Cardiac muscle cell (in vitro differentiated cells and primary cell): ENCODE measurements around the gene NBEA. TPM values are rescaled to one million over a fixed set of nuclear protein-coding genes. Genes with fewer than 3 reads are reported as not detected.

Experiments used
- DNase-seq, 2 donors: peaks; one replicate each; pipeline versions ENCODE4 v3.0.0 to v3.0.0-alpha.2; 2010 to 2017; ENCODE audit warnings: low read depth in 1 of 2, low spot score in 1 of 2
- H3K27ac ChIP-seq: fragments of 200-600 bp; sonication (generic); 2 replicates; pipeline ENCODE4 v1.5.1; 2016
- H3K27me3 ChIP-seq: fragments of 200-600 bp; sonication (generic); 2 replicates; pipeline ENCODE4 v1.6.0; 2016; ENCODE audit warnings: control low read depth
- H3K36me3 ChIP-seq: fragments of 200-600 bp; sonication (generic); 2 replicates; pipeline ENCODE4 v1.5.1; 2016; ENCODE audit warnings: control low read depth
- H3K4me1 ChIP-seq: fragments of 200-600 bp; sonication (generic); 2 replicates; pipeline ENCODE4 v1.8.1; 2017; ENCODE audit warnings: low read depth, mild to moderate bottlenecking, mixed run types
- H3K4me3 ChIP-seq: fragments of 200-600 bp; sonication (generic); 2 replicates; pipeline ENCODE4 v1.5.1; 2016; ENCODE audit warnings: mild to moderate bottlenecking
- H3K9me3 ChIP-seq: fragments of 200-600 bp; sonication (generic); 2 replicates; pipeline ENCODE4 v1.5.1; 2017; ENCODE audit warnings: low read depth, mild to moderate bottlenecking, control low read depth
- polyA plus RNA-seq: library from polyadenylated mRNA; unstranded; fragments of >200 nt; fragmentation: Nextera tagmentation; extraction: Ambion mirVana; gene quantifications from 2 replicates; pipeline ENCODE4 v1.2.1, GENCODE V29; 2016
- total RNA-seq: library from RNA; depleted of rRNA; stranded (reverse); fragments of >200 nt; gene quantifications from 2 replicates; pipeline ENCODE4 v1.2.3, GENCODE V29; 2016
- TF ChIP-seq, protein P1 (sequence below): IDR thresholded peaks from 2 replicates; pipeline ENCODE4 v1.5.1; 2012; ENCODE audit warnings: low read depth, mild to moderate bottlenecking, low read length

The NBEA gene
- total and polyA plus RNA-seq, 2 experiments from 2014 or later = 4.6 to 13.2 TPM

DNA sequence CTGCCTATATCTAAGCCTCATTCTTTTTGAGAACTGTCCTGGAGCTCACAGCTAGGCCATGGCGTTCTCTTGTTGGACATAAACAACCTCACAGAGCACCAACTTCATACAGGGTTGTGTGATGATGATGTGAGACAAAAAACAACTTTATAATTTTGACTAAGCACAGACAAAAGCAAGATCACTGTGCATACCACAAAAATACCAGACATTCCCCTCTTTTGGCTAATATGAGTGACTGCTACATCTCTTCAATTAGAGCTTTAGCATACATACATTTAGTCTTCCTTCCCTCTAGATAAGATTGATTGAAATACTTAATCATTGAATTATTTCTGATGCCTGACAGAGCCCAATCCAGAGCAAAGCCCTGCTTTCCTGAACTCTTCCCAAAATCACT, 526.1 kb downstream of the NBEA start:
- TF ChIP-seq, protein P1, sequence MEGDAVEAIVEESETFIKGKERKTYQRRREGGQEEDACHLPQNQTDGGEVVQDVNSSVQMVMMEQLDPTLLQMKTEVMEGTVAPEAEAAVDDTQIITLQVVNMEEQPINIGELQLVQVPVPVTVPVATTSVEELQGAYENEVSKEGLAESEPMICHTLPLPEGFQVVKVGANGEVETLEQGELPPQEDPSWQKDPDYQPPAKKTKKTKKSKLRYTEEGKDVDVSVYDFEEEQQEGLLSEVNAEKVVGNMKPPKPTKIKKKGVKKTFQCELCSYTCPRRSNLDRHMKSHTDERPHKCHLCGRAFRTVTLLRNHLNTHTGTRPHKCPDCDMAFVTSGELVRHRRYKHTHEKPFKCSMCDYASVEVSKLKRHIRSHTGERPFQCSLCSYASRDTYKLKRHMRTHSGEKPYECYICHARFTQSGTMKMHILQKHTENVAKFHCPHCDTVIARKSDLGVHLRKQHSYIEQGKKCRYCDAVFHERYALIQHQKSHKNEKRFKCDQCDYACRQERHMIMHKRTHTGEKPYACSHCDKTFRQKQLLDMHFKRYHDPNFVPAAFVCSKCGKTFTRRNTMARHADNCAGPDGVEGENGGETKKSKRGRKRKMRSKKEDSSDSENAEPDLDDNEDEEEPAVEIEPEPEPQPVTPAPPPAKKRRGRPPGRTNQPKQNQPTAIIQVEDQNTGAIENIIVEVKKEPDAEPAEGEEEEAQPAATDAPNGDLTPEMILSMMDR = no peak
- no peak for DNase-seq
- Histone ChIP-seq H3K4me3 (no peak overlapping the region), H3K9me3 (no peaks in the 10 kb centered on the region), H3K27ac (no peak overlapping the region), H3K36me3 (no peaks in the 10 kb centered on the region), H3K4me1 (peaks cover 6% of the 10 kb centered on the region), H3K27me3 (peaks cover 52% of the 10 kb centered on the region)

DNA sequence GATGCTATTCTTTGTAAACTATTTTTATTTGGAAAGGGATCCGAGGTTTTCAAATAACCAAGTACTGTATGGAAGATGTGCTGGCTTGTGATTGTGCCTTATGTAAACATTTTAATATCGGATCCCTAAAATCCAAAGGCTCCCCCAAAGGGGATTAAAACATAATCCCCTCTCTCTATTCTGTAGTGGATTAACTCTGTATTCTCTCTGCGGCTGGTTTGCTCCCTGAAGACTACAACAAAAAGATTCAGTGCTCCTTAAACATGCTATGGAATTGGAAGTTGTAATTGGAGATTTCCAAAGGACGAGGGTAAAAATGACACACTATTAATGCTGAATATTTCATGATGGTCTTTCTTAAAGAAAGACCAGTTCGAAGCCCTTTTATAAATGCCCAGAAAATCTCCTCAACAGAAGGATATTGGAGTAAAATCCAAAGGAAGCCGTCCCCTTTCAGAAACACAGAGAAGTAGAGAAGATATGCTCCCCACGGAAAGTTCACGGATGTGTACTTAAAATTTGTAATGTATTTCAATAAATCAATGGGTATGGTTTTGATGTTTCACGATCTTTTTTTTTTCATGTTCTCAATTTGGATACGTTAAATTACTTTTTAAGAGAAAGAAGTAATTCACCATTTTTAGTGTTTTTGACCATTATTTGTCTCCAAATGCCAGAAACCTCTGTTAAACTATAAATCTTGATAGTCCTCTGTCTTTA, 527.9 kb downstream of the NBEA start:
- TF ChIP-seq, protein P1 = no peak
- no peak for DNase-seq
- H3K36me3 ChIP-seq = no peaks in the 10 kb centered on the region
- peaks cover 6% of the 10 kb centered on the region for H3K4me1 ChIP-seq
- no peak overlapping the region for H3K4me3 ChIP-seq
- peaks cover 70% of the 10 kb centered on the region for H3K27me3 ChIP-seq
- no peaks in the 10 kb centered on the region for H3K9me3 ChIP-seq
- H3K27ac ChIP-seq = no peak overlapping the region

DNA sequence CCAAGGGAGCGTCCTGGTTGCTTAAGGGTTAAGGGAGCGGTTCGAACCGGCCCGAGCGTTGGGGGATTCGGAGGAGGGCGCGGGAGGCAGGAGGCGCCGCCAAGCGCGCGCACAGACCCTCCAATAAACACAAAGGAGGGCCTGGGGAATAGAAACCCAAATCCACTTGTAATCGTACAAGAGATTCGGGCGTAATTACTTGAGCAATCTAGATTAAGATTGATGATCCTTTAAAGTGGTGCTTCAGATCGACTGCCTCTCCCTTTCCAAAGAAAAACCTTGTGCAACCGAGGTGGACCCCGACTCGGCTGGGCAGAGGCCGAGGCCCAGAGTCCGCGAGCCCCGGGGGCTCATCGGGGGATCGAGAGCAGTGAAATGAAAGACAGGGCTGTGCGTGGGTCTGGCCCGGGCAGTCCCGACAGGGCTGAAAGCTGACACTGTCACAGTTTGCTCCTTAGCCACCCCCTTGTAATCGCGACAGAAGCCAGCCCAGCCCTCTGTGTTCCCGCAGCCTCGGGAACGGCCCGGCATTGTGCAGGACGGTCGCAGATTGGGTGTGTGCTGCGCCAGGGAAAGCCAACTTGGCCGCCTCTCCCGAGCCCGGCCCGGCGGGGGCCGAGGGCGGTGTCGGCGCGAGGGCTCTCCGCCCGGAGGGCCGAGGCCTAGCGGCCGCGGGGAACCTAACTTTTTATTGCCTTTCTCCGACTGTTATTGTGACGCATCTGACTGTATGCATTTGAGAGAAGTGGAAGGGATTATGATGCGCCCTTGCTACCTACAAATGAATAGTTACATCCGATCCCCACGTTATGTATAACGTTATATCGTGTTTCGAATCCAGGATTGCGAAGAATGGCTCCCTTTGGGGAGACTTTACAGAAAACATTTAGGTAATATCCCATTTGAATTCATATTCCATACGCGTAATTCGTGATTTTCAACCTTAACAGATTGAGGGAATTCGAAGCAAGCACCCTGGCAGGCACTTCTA, 528.9 kb downstream of the NBEA start:
- Histone ChIP-seq H3K27me3 (peaks cover 80% of the 10 kb centered on the region), H3K36me3 (no peaks in the 10 kb centered on the region), H3K27ac (no peak overlapping the region), H3K4me1 (peaks cover 6% of the 10 kb centered on the region), H3K4me3 (peak overlapping the region; percentile 28), H3K9me3 (no peaks in the 10 kb centered on the region)
- DNase-seq = peak; percentile 48 to 68
- TF ChIP-seq, protein P1 = no peak

DNA sequence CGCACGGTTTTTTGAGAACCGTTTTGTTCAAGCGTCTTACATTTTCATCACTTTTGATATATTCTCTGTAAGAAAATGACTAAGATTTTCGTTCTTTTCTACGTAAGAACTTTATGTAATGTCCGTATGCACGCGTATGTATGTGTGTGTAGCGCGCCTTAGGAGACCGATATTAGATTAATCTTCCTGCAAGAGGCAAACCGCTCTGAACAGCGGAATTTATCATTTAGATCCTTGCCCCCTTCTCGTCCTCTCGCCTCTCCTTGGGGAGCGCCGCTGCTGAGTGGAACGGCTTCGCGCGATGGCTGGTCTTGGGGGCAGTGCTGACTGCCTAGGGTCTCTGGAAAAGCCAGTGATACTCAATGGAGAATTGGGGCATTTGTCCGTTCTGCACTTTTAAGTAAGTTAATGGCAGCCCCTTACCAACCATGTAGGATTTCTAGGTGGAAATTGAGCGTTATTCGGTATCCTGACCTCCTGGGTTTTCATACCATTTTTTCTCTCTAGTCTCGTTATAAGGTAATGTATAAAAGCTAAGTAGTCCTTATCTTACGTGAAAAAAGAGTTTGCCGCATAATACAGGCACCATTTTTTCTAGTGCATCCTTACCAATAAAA, 529.7 kb downstream of the NBEA start:
- Histone ChIP-seq H3K27me3 (peaks cover 88% of the 10 kb centered on the region), H3K27ac (no peak overlapping the region), H3K4me3 (no peak overlapping the region), H3K36me3 (no peaks in the 10 kb centered on the region), H3K4me1 (peaks cover 6% of the 10 kb centered on the region), H3K9me3 (no peaks in the 10 kb centered on the region)
- peak; percentile 17 to 36 for DNase-seq
- TF ChIP-seq, protein P1 = no peak

DNA sequence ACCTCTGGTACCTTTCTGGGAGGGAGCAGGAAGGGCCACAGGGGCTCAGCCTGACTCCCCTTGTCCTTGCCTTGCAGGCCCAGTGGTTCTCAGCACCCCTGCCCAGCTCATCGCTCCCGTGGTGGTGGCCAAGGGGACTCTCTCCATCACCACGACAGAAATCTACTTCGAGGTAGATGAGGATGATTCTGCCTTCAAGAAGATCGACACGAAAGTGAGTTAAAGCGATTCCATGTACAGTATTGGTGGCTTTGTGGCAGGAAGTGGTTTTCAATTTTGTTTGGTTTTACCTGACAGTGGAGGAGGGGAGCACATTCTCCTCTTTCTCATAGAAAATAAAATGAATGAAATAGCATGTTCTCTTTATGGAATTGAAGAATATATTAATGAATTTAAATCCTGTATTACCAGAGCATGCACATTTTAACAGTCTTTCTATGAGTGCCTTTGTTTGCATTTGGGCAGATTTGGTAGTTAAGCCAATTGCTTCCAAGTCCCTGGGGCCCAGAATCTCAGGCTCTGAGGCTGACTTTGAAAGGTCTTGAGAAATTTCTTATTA, 530.3 kb downstream of the NBEA start:
- peaks cover 94% of the 10 kb centered on the region for H3K27me3 ChIP-seq
- TF ChIP-seq, protein P1 = no peak
- no peak overlapping the region for H3K4me3 ChIP-seq
- DNase-seq = no peak
- H3K4me1 ChIP-seq = peaks cover 6% of the 10 kb centered on the region
- H3K27ac ChIP-seq = no peak overlapping the region
- H3K36me3 ChIP-seq = no peaks in the 10 kb centered on the region
- no peaks in the 10 kb centered on the region for H3K9me3 ChIP-seq
